GM12892 (cell line): ENCODE results near the gene FBLN1.

Source experiments
- POLR2A ChIP-seq: IDR thresholded peaks from 2 replicates; pipeline ENCODE4 v1.6.1; 2011; ENCODE audit warnings: low read depth, low read length, control low read depth
- POLR2AphosphoS5 ChIP-seq: IDR thresholded peaks from 2 replicates; pipeline ENCODE4 v1.6.1; 2011; ENCODE audit warnings: low read depth, low read length, control low read depth

DNA sequence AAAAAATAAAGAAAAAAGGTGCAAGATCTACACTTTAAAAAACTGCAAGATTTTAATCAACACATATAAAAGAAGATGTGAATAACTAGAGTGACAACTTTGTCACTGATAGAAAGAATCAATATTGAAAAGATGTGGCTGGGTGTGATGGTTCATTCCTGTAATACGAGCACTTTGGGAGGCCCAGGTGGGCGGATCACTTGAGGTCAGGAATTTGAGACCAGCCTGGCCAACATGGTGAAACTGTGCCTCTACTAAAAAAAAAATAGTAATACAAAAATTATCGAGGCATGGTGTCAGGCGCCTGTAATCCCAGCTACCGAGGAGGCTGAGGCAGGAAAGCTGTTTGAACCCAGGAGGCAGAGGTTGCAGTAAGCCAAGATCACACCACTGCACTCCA, 21.0 kb upstream of the FBLN1 start:
- TF ChIP-seq POLR2AphosphoS5 (no peak), POLR2A (no peak)
